SU-DHL-6 (cell line): ENCODE measurements around the gene PTPRN2.

Experiments used
- CTCF ChIP-seq: fragments of 200-600 bp; sonication (generic); IDR thresholded peaks from one replicate; pipeline ENCODE4 v1.5.1; 2017; ENCODE audit warnings: antibody characterized with exemption, mild to moderate bottlenecking, low read length, moderate library complexity; ENCODE audit not compliant: insufficient read depth, poor library complexity, severe bottlenecking
- EZH2phosphoT487 ChIP-seq: fragments of 200-600 bp; sonication (generic), shearing (Covaris generic); conservative IDR thresholded peaks from 2 replicates; pipeline ENCODE4 v1.6.1; 2018; ENCODE audit warnings: mild to moderate bottlenecking, antibody characterized with exemption, low read length, moderate library complexity, mixed read lengths

- TF ChIP-seq CTCF: no peak
- no peak for TF ChIP-seq EZH2phosphoT487
Measured at GRCh38 chr7:158381956-158382355, 205.7 kb downstream of the PTPRN2 start.
